ENCODE measurements around the gene PHKB.

Gene PHKB

DNA sequence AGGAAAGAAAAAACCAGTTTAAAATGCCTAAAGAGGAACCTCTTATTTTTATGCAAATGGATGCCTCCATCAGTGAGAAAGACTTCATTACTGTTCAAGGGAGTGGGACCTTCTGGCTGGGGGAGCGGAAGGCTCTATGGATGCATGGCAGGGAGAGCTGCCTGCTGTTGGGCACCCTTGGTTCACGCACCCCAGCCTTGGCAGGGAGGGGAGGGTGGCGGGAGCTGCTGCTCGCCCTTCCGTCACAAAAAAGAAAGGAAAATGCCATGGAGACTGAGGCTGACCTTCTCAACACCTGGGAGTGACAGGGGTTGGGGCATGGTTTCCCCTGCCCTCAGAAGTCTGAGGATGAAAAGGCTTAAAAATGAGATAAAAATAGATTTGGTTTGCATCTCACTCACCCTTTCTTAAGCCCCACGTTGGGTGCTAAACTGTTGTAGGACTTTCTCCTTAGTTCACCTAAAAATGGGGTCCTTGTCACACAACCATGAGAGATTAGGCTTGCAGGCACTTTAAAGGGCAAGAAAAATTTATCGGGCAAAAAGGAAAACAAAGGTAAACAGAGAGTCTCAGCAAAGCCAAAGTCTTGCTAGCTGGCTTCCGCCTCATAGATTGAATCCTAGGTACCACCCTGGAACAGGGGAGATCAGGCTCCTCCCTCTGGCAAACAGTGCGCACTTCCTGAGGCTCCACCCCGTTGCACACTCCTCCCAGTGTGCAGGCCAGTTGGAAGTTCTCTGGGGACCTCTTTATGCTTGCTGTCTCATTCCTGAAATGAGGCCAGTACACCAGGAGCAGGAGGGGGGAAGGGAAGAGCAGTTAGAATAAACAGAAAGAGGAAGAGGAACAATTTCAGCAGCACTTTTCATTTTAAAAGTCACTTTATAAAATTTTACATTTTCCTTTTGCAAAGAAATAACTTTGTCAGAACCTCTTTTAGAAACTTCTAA, 31.6 kb downstream of the PHKB start:
- no peak for TF ChIP-seq CTCF (IDR thresholded peaks at IDR 0.05; ENCODE audit: insufficient read depth, missing control alignments)
- DNase-seq (ENCODE audit: insufficient read length, low spot score) (no peak), FAIRE-seq (no peak)

DNA sequence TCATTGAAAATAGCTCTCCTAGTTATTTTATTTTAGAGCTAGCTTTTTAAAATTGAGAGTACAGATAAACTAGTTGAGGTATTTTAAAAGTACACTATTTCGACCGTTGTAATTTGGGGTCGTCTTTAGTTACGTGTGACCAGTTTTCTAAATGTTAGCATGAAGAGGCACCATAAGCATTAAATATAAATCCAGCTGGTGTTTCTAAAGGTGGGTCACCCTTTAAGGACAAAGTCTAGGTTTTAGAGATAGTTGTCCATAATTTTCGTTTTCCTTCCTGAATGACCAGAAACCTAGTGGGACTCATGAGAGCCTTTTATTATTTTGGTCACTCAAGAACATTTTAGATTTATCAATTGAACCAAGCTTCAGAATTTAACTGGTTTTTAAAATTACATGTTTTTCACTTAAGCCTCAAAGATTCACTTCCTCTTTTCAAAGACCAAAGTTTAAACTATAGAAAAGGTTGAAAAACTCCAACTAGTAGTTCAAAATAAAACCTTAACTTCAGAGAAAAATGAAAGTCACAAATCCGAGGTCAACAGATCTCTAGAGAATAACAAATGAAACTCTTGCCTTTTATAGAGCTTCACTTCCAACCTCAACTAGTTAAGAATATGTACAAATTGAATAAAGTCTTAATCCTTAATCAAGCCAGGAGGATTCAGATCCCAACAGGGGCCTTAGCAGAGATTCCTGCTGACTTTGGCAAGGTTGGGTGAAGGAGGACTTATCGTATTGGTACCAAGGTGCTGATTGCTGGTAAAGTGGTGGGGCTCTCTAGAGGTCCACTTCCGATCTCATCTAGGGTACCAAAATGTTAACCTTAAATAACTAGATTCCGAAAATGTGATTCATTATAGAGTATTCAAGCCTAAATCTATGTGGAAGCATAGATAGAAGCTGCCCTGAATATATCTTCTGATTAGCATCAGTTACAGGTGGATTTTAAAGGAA, 32.5 kb downstream of the PHKB start:
- TF ChIP-seq CTCF (IDR thresholded peaks at IDR 0.05; ENCODE audit: insufficient read depth, missing control alignments): no peak
- no peak for FAIRE-seq
- no peak for DNase-seq (ENCODE audit: insufficient read length, low spot score)

GRCh38 chr16:47499080-47499699, 38.1 kb downstream of the PHKB start:
- DNase-seq (ENCODE audit: insufficient read length, low spot score): no peak
- FAIRE-seq: no peak
- no peak for TF ChIP-seq CTCF (IDR thresholded peaks at IDR 0.05; ENCODE audit: insufficient read depth, missing control alignments)

DNA sequence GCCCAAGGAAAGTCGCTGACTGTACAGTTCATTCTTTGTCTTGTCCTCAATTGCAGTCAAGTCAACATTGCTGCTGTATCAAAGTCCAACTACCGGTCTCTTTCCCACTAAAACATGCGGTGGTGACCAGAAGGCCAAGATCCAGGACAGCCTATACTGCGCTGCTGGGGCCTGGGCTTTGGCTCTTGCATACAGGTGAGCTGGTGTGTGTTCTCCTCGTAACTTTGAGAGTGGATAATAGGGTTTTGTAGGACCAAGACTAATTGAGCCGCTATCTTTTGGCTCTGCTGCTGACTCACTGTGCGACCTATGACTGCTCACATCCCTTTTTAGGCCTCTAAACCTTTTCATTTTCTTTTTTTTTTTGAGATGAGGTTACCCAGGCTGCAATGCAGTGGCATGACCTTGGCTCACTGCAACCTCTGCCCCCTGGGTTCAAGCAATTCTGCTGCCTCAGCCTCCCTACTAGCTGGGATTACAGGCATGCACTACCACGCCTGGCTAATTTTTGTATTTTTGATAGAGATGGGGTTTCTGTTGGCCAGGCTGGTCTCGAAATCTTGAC, 38.7 kb downstream of the PHKB start:
- DNase-seq (ENCODE audit: insufficient read length, low spot score) (no peak), FAIRE-seq (no peak)
- no peak for TF ChIP-seq CTCF (IDR thresholded peaks at IDR 0.05; ENCODE audit: insufficient read depth, missing control alignments)

- TF ChIP-seq CTCF (IDR thresholded peaks at IDR 0.05; ENCODE audit: insufficient read depth, missing control alignments): no peak
- no peak for FAIRE-seq
- DNase-seq (ENCODE audit: insufficient read length, low spot score): no peak
These were observed 42.8 kb downstream of the PHKB start for GRCh38 chr16:47503936-47504335.

DNA sequence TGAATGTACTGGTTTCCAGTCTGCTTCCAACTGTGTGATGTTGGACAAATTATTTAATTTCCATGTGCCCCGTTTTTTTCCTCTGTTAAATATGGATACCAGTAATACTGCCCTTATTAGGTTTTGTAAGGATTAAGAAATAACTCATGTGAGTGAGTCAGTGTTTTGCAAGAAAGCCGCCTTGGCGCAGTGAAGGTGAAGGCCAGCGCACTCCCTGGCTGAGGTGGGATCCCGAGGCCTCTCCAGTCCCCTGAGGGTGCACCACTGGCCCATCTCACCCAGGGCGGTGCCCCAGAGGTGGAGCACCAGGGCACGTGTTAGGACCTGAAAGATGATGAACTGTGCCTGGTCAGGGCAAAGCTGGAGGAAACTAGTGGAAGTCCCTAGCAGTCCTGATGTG, 43.5 kb downstream of the PHKB start:
- FAIRE-seq: no peak
- no peak for DNase-seq (ENCODE audit: insufficient read length, low spot score)
- TF ChIP-seq CTCF (IDR thresholded peaks at IDR 0.05; ENCODE audit: insufficient read depth, missing control alignments): no peak

All from D721Med (cell line).